GM23338 (cell line): Measurements from ENCODE around the gene ADGRD1. TPM values are rescaled to one million over a fixed set of nuclear protein-coding genes. Genes with fewer than 3 reads are reported as not detected.

Experiments used
- ATAC-seq: fragments of 200-7000 bp; cut with Tn5 transposase; 3 replicates; pipeline ENCODE4 v1.9.1; 2020
- DNase-seq: peaks from one replicate; pipeline ENCODE4 v3.0.0-alpha.2; 2015; ENCODE audit warnings: low spot score
- H2AFZ ChIP-seq: fragments of 200-600 bp; sonication (generic); 2 replicates; pipeline ENCODE4 v1.8.0; 2016; ENCODE audit warnings: antibody characterized with exemption, mild to moderate bottlenecking, moderate library complexity
- H3F3A ChIP-seq: fragments of 200-600 bp; sonication (generic); replicated peaks from 2 replicates; pipeline ENCODE4 v1.8.0; 2017; ENCODE audit warnings: antibody characterized with exemption, mixed run types, low read depth
- H3K27ac ChIP-seq: fragments of 200-600 bp; sonication (generic); 2 replicates; pipeline ENCODE4 v1.6.1; 2016; ENCODE audit warnings: low read depth
- H3K27me3 ChIP-seq: fragments of 200-600 bp; sonication (generic); 2 replicates; pipeline ENCODE4 v1.8.0; 2016; ENCODE audit warnings: mild to moderate bottlenecking, mixed run types, moderate library complexity; ENCODE audit not compliant: insufficient read depth
- H3K36me3 ChIP-seq: fragments of 200-600 bp; sonication (generic); 2 replicates; pipeline ENCODE4 v1.8.0; 2016; ENCODE audit warnings: mild to moderate bottlenecking; ENCODE audit not compliant: insufficient read depth
- H3K4me1 ChIP-seq: fragments of 200-600 bp; sonication (generic); 2 replicates; pipeline ENCODE4 v1.8.0; 2016; ENCODE audit warnings: mild to moderate bottlenecking, moderate library complexity; ENCODE audit not compliant: insufficient read depth
- H3K4me2 ChIP-seq: fragments of 200-600 bp; sonication (generic); 2 replicates; pipeline ENCODE4 v1.7.1; 2017; ENCODE audit warnings: mixed run types
- H3K4me3 ChIP-seq: fragments of 200-600 bp; sonication (generic); 2 replicates; pipeline ENCODE4 v1.6.1; 2016; ENCODE audit warnings: mixed run types
- H3K79me2 ChIP-seq: fragments of 200-600 bp; sonication (generic); replicated peaks from 2 replicates; pipeline ENCODE4 v1.8.0; 2017; ENCODE audit warnings: mild to moderate bottlenecking; ENCODE audit not compliant: insufficient read depth
- H3K9me2 ChIP-seq: fragments of 200-600 bp; sonication (generic); 2 replicates; pipeline ENCODE4 v1.8.0; 2017; ENCODE audit not compliant: insufficient read depth
- H4K20me1 ChIP-seq: fragments of 200-600 bp; sonication (generic); replicated peaks from 2 replicates; pipeline ENCODE4 v1.8.0; 2017; ENCODE audit warnings: mild to moderate bottlenecking; ENCODE audit not compliant: insufficient read depth
- H3K27ac Mint-ChIP-seq: 2 replicates; pipeline ENCODE4 v1.8.0; 2020; ENCODE audit warnings: inconsistent platforms, mild to moderate bottlenecking, moderate library complexity, mixed read lengths
- H3K27me3 Mint-ChIP-seq: 3 replicates; pipeline ENCODE4 v1.8.0; 2022; ENCODE audit warnings: low read depth, mild to moderate bottlenecking, moderate library complexity, mixed read lengths, inconsistent platforms; ENCODE audit not compliant: insufficient read depth, poor library complexity
- H3K36me3 Mint-ChIP-seq: 3 replicates; pipeline ENCODE4 v1.8.0; 2021; ENCODE audit warnings: low read depth, mild to moderate bottlenecking, inconsistent platforms, moderate library complexity, mixed read lengths
- H3K4me1 Mint-ChIP-seq: 3 replicates; pipeline ENCODE4 v1.8.0; 2020; ENCODE audit warnings: mild to moderate bottlenecking, inconsistent platforms, mixed read lengths
- H3K4me3 Mint-ChIP-seq: 3 replicates; pipeline ENCODE4 v1.8.0; 2021; ENCODE audit warnings: moderate library complexity, mild to moderate bottlenecking, inconsistent platforms, mixed read lengths
- H3K9me3 Mint-ChIP-seq: 3 replicates; pipeline ENCODE4 v1.8.0; 2020; ENCODE audit warnings: moderate library complexity, mild to moderate bottlenecking, inconsistent platforms, mixed read lengths
- CREB1 ChIP-seq: fragments of 250-450 bp; sonication (Bioruptor Pico); IDR thresholded peaks from 2 replicates; pipeline ENCODE4 v1.5.0; 2020; ENCODE audit warnings: low read depth, mild to moderate bottlenecking, moderate library complexity
- CTCF ChIP-seq, 2 experiments: fragments of 200-600 bp in 1 of 2; sonication (generic) in 1 of 2; conservative IDR thresholded peaks; 2 replicates each; pipeline versions ENCODE4 v1.5.1 to v1.6.1; 2016 to 2017; ENCODE audit warnings: antibody characterized with exemption in 2 of 2, low read depth in 2 of 2, mild to moderate bottlenecking in 2 of 2, moderate library complexity in 1 of 2
- ETS1 ChIP-seq: IDR thresholded peaks from 2 replicates; pipeline ENCODE4 v1.6.1; 2016; ENCODE audit warnings: antibody characterized with exemption
- EZH2 ChIP-seq: fragments of 200-600 bp; sonication (generic); IDR thresholded peaks from one replicate; pipeline ENCODE4 v1.8.0; 2017; ENCODE audit warnings: antibody characterized with exemption, mild to moderate bottlenecking, low read depth; ENCODE audit not compliant: unreplicated experiment
- EZH2phosphoT487 ChIP-seq: fragments of 200-600 bp; sonication (generic); IDR thresholded peaks from one replicate; pipeline ENCODE4 v1.8.1; 2018; ENCODE audit warnings: antibody characterized with exemption; ENCODE audit not compliant: unreplicated experiment
- JUNB ChIP-seq: IDR thresholded peaks from one replicate; pipeline ENCODE4 v1.6.1; 2016; ENCODE audit warnings: antibody characterized with exemption; ENCODE audit not compliant: unreplicated experiment
- NANOG ChIP-seq: IDR thresholded peaks from 2 replicates; pipeline ENCODE4 v1.6.1; 2016; ENCODE audit warnings: antibody characterized with exemption, borderline replicate concordance
- POLR2AphosphoS5 ChIP-seq: IDR thresholded peaks from 2 replicates; pipeline ENCODE4 v1.6.1; 2016; ENCODE audit warnings: antibody characterized with exemption, low read depth
- REST ChIP-seq: IDR thresholded peaks from one replicate; pipeline ENCODE4 v1.6.1; 2018; ENCODE audit warnings: antibody characterized with exemption; ENCODE audit not compliant: unreplicated experiment
- STAT1 ChIP-seq: IDR thresholded peaks from one replicate; pipeline ENCODE4 v1.6.1; 2016; ENCODE audit warnings: antibody characterized with exemption; ENCODE audit not compliant: unreplicated experiment
- ZNF114 ChIP-seq: fragments of 250-450 bp; sonication (Bioruptor Pico); IDR thresholded peaks from 2 replicates; pipeline ENCODE4 v1.5.0; 2020; ENCODE audit warnings: mild to moderate bottlenecking, moderate library complexity
- ZNF331 ChIP-seq: fragments of 250-450 bp; sonication (Bioruptor Pico); IDR thresholded peaks from 2 replicates; pipeline ENCODE4 v1.5.0; 2020; ENCODE audit warnings: low read depth, mild to moderate bottlenecking, moderate library complexity
- ZNF462 ChIP-seq: fragments of 250-450 bp; sonication (Bioruptor Pico); IDR thresholded peaks from 2 replicates; pipeline ENCODE4 v1.5.0; 2020; ENCODE audit warnings: mild to moderate bottlenecking, moderate library complexity
- polyA plus RNA-seq: library from polyadenylated mRNA; unstranded; fragments of >200 nt; fragmentation: Nextera tagmentation; extraction: Ambion mirVana; gene quantifications from 2 replicates; pipeline ENCODE4 v1.2.1, GENCODE V29; 2016
- total RNA-seq: library from RNA; depleted of rRNA; stranded (reverse); fragments of >200 nt; shearing (Covaris generic); gene quantifications from 2 replicates; pipeline ENCODE4 v1.2.3, GENCODE V29; 2014

ADGRD1 gene
- total and polyA plus RNA-seq, 2 experiments from 2014 or later: 1.4 TPM; not detected in 1

GRCh38 chr12:131032082-131032750 lies 78.5 kb downstream of the ADGRD1 start:
- Mint-ChIP-seq H3K9me3 (peaks cover 13% of the 10 kb centered on the region), H3K27me3 (peaks cover 7% of the 10 kb centered on the region), H3K4me3 (no peak overlapping the region), H3K4me1 (no peaks in the 10 kb centered on the region), H3K36me3 (peaks cover 8% of the 10 kb centered on the region), H3K27ac (no peak overlapping the region)
- no peaks in the 10 kb centered on the region for H4K20me1 ChIP-seq
- no peak for TF ChIP-seq ZNF114 (CRISPR knock-in tag)
- no peak for TF ChIP-seq POLR2AphosphoS5
- TF ChIP-seq ETS1: no peak
- no peak for TF ChIP-seq STAT1
- TF ChIP-seq EZH2: no peak
- no peak for TF ChIP-seq EZH2phosphoT487
- no peak for TF ChIP-seq ZNF331
- TF ChIP-seq CTCF (conservative IDR thresholded peaks at IDR 0.05; ENCODE audit: low read depth in 2 of 2): no peak
- no peak for TF ChIP-seq CREB1 (CRISPR knock-in tag)
- TF ChIP-seq NANOG: no peak
- TF ChIP-seq REST: no peak
- no peak for TF ChIP-seq JUNB
- TF ChIP-seq ZNF462 (CRISPR knock-in tag): no peak
- H3K79me2 ChIP-seq: no peaks in the 10 kb centered on the region
- no peak overlapping the region for H2AFZ ChIP-seq
- DNase-seq (no peak), ATAC-seq (0 out of 3 replicates have a peak, but pooled peaks have one; percentile 28)
- no peak overlapping the region for H3K4me2 ChIP-seq
- H3K27me3 ChIP-seq: no peaks in the 10 kb centered on the region
- no peak overlapping the region for H3K27ac ChIP-seq
- H3K9me2 ChIP-seq: no peaks in the 10 kb centered on the region
- no peaks in the 10 kb centered on the region for H3K4me1 ChIP-seq
- no peaks in the 10 kb centered on the region for H3K36me3 ChIP-seq
- H3F3A ChIP-seq: no peaks in the 10 kb centered on the region
- no peak overlapping the region for H3K4me3 ChIP-seq
